K562 (cell line): Measurements from ENCODE around the gene FTL. TPM values are rescaled to one million over a fixed set of nuclear protein-coding genes. Genes with fewer than 3 reads are reported as not detected.
A peak's percentile ranks its signal among the peaks of the same experiment; 100 is the strongest.

Experiments used
- BRD4 ChIP-seq: fragments of 200-600 bp; sonication (generic); IDR thresholded peaks from 2 replicates; pipeline ENCODE4 v1.6.1; 2017; ENCODE audit warnings: inconsistent platforms
- CTBP1 ChIP-seq: fragments of 450-650 bp; IDR thresholded peaks from 2 replicates; pipeline ENCODE4 v1.6.1; 2016; ENCODE audit warnings: borderline replicate concordance
- FOXJ2 ChIP-seq: fragments of 200-800 bp; sonication (Bioruptor generic); IDR thresholded peaks from 2 replicates; pipeline ENCODE4 v1.6.1; 2016; ENCODE audit warnings: missing genetic modification characterization, missing compliant biosample characterization
- HOXB6 ChIP-seq: fragments of 250-450 bp; sonication (Bioruptor Pico); IDR thresholded peaks from 2 replicates; pipeline ENCODE4 v1.5.1; 2022; ENCODE audit warnings: mild to moderate bottlenecking, borderline replicate concordance
- NR2C2 ChIP-seq, 2 experiments: fragments of 200-800 bp in 1 of 2; sonication (Bioruptor generic) in 1 of 2; sonication (generic) in 1 of 2; formaldehyde crosslinking in 1 of 2; IDR thresholded peaks; 2 replicates each; pipeline versions ENCODE4 v1.6.1 to v1.8.0; 2016 to 2022; ENCODE audit warnings: mild to moderate bottlenecking in 1 of 2, missing compliant biosample characterization in 1 of 2, missing genetic modification characterization in 1 of 2, missing genetic modification reagents in 1 of 2
- PHTF2 ChIP-seq: fragments of 250-450 bp; sonication (Bioruptor Pico); IDR thresholded peaks from 2 replicates; pipeline ENCODE4 v1.5.0; 2021; ENCODE audit warnings: mild to moderate bottlenecking
- POLR2A ChIP-seq: fragments of 450-650 bp; conservative IDR thresholded peaks from 2 replicates; pipeline ENCODE4 v1.6.1; 2016
- POLR2AphosphoS2 ChIP-seq: IDR thresholded peaks from 2 replicates; pipeline ENCODE4 v1.6.1; 2012; ENCODE audit warnings: low read length, improper control_type of control experiment
- PTBP1 ChIP-seq: fragments of 200-400 bp; formaldehyde crosslinking; IDR thresholded peaks from 2 replicates; pipeline ENCODE4 v1.6.1; 2017; ENCODE audit warnings: low read depth, low read length
- TAF15 ChIP-seq: fragments of 200-400 bp; formaldehyde crosslinking; IDR thresholded peaks from 2 replicates; pipeline ENCODE4 v1.6.1; 2017; ENCODE audit warnings: mild to moderate bottlenecking, low read depth, low read length, moderate library complexity
- ZHX1 ChIP-seq: fragments of 150-350 bp; conservative IDR thresholded peaks from 2 replicates; pipeline ENCODE4 v1.6.1; 2014; ENCODE audit warnings: low read length
- ZMIZ1 ChIP-seq, 2 experiments: fragments of 150-350 bp in 1 of 2; IDR thresholded peaks; 2 replicates each; pipeline ENCODE4 v1.6.1; 2012 to 2016; ENCODE audit warnings: low read depth in 2 of 2, low read length in 2 of 2, mild to moderate bottlenecking in 1 of 2, moderate library complexity in 1 of 2
- ZNF583 ChIP-seq: fragments of 250-450 bp; sonication (Bioruptor Pico); IDR thresholded peaks from 2 replicates; pipeline ENCODE4 v1.4.0; 2020
- ZNF589 ChIP-seq: fragments of 200-800 bp; sonication (Bioruptor generic); IDR thresholded peaks from 2 replicates; pipeline ENCODE4 v1.6.1; 2016; ENCODE audit warnings: low read depth, missing genetic modification characterization, missing compliant biosample characterization
- ZNF740 ChIP-seq, 3 experiments: fragments of 200-800 bp in 1 of 3; sonication (Bioruptor generic) in 1 of 3; sonication (generic) in 1 of 3; formaldehyde crosslinking in 1 of 3; IDR thresholded peaks; 2 replicates each; pipeline versions ENCODE4 v1.6.1 to v1.8.0; 2016 to 2022; ENCODE audit warnings: mild to moderate bottlenecking in 2 of 3, missing compliant biosample characterization in 2 of 3, missing genetic modification characterization in 2 of 3, missing genetic modification reagents in 1 of 3
- polyA plus RNA-seq, 8 experiments: library from polyadenylated mRNA; depleted of rRNA in 4 of 8; stranded (reverse) in 5 of 8; unstranded in 3 of 8; fragments of >200 nt; fragmentation: Nextera tagmentation in 2 of 8; fragmentation: Illumina TruSeq in 1 of 8; extraction: Ambion mirVana in 2 of 8; extraction: Trizol in 1 of 8; gene quantifications; 2 replicates each; pipeline versions ENCODE4 v1.2.1 to v1.2.3, GENCODE V29; 2011 to 2014; ENCODE audit warnings: inconsistent platforms in 1 of 8, missing spikeins in 1 of 8
- total RNA-seq, 7 experiments: library from RNA; depleted of rRNA in 6 of 7; stranded (reverse); fragments of >200 nt in 6 of 7; fragmentation: Illumina TruSeq in 2 of 7; extraction: Trizol in 2 of 7; gene quantifications; 2 replicates each; pipeline versions ENCODE4 v1.2.1 to v1.2.3, GENCODE V29; 2011 to 2021; ENCODE audit warnings: low replicate concordance in 1 of 7

Gene FTL
- total and polyA plus RNA-seq, 9 of the 15 experiments (the other 6 are each of a cell fraction or from before 2014, with no cell fraction given), result 1,231 to 27,415 (median 3,965) TPM

- TF ChIP-seq ZNF740 (CRISPR knock-in tag; IDR thresholded peaks at IDR 0.05) (peak; percentile 47; the same call in 1 of the 2 replicates), ZNF740 (tag; IDR thresholded peaks at IDR 0.05) (no peak), BRD4 (0 out of 2 replicates have a peak, but pooled peaks have one; percentile 69), PTBP1 (0 out of 2 replicates have a peak, but pooled peaks have one; percentile 0), PHTF2 (CRISPR knock-in tag) (peak; percentile 95; the same call in 1 of the 2 replicates), ZNF589 (CRISPR knock-in tag) (peak; percentile 86; the same call in 1 of the 2 replicates), POLR2A (no peak), ZHX1 (no peak), ZMIZ1 (IDR thresholded peaks at IDR 0.05; ENCODE audit: low read depth in 2 of 2, low read length in 2 of 2) (peak in 1 of 2 experiments; percentile 21; a peak in 1 of 4 replicates), TAF15 (no peak), NR2C2 (CRISPR knock-in tag; IDR thresholded peaks at IDR 0.05) (peak; percentile 70; the same call in 1 of the 2 replicates), NR2C2 (tag; IDR thresholded peaks at IDR 0.05) (peak; percentile 79), HOXB6 (CRISPR knock-in tag) (no peak), POLR2AphosphoS2 (peak; percentile 16), FOXJ2 (tag) (no peak; the same call in 1 of the 2 replicates), ZNF583 (no peak), CTBP1 (no peak)
- TF ChIP-seq, all 486 proteins: peak for 89
Measured at GRCh38 chr19:48965806-48966540, 864 bp downstream of the FTL start (continued).
